ENCODE data around the gene ZNF425. TPM values are rescaled to one million over a fixed set of nuclear protein-coding genes. Genes with fewer than 3 reads are reported as not detected.

The ZNF425 gene
- total and polyA plus RNA-seq, 9 of the 15 experiments (the other 6 are each of a cell fraction or from before 2014, with no cell fraction given) = 0.03 to 0.89 (median 0.54) TPM

- TF ChIP-seq ZNF609 (CRISPR knock-in tag; IDR thresholded peaks at IDR 0.05; ENCODE audit: borderline replicate concordance) = peak; percentile 99
- peak in 1 of 2 experiments; percentile 73; a peak in 1 of 4 replicates for TF ChIP-seq ETV6 (IDR thresholded peaks at IDR 0.05; ENCODE audit: borderline replicate concordance in 1 of 2, low read depth in 2 of 2, low read length in 1 of 2)
- TF ChIP-seq ETV6 (CRISPR knock-in tag; IDR thresholded peaks at IDR 0.05; ENCODE audit: borderline replicate concordance) = no peak; the same call in 1 of the 2 replicates
- TF ChIP-seq MAX (CRISPR knock-in tag; IDR thresholded peaks at IDR 0.05) = peak; percentile 74
- TF ChIP-seq FOXP1 (CRISPR knock-in tag; IDR thresholded peaks at IDR 0.05) = peak; percentile 98
- TF ChIP-seq RAD51 (IDR thresholded peaks at IDR 0.05; ENCODE audit: borderline replicate concordance, low read depth) = peak; percentile 57
- TF ChIP-seq DLX4 (CRISPR knock-in tag; IDR thresholded peaks at IDR 0.05) = no peak
- no peak for TF ChIP-seq CHD1 (IDR thresholded peaks at IDR 0.05; ENCODE audit: low read length)
- TF ChIP-seq MED1 (CRISPR knock-in tag; IDR thresholded peaks at IDR 0.05; ENCODE audit: borderline replicate concordance) = no peak
- no peak for TF ChIP-seq XRCC4 (IDR thresholded peaks at IDR 0.05; ENCODE audit: extremely low read depth, insufficient read depth, insufficient read length)
- TF ChIP-seq E2F6 (IDR thresholded peaks at IDR 0.05; ENCODE audit: borderline replicate concordance in 1 of 2, extremely low read depth in 1 of 2, insufficient read depth in 1 of 2, insufficient read length in 1 of 2, low read depth in 1 of 2, low read length in 1 of 2, poor library complexity in 1 of 2, severe bottlenecking in 1 of 2) = peak in 1 of 2 experiments; percentile 81
- TF ChIP-seq TCFL5 (CRISPR knock-in tag; conservative IDR thresholded peaks at IDR 0.05) = no peak
- peak; percentile 89 for TF ChIP-seq SIN3B (IDR thresholded peaks at IDR 0.05; ENCODE audit: low read depth)
- TF ChIP-seq BCLAF1 (IDR thresholded peaks at IDR 0.05; ENCODE audit: borderline replicate concordance in 1 of 2, control insufficient read depth in 1 of 2, low read depth in 2 of 2, low read length in 1 of 2) = peak in 1 of 2 experiments; percentile 90; a peak in 1 of 4 replicates
These were observed at the start of gene ZNF425 (continued) for GRCh38 chr7:149125863-149126661.

Measured in K562 (cell line).